Transverse colon (tissue), 4 donors: ENCODE measurements around the gene SNX27. TPM values are rescaled to one million over a fixed set of nuclear protein-coding genes. Genes with fewer than 3 reads are reported as not detected.
"Not testable (repeated sequence)": the region's sequence is repeated elsewhere in the genome, so short reads cannot be mapped to it uniquely, and the experiment has no call there.

Source experiments
- DNase-seq: peaks from one replicate; pipeline ENCODE4 v3.0.0-alpha.2; 2019
- H3K27ac ChIP-seq, 4 donors: fragments of 200-600 bp; sonication (generic); 2 replicates each; pipeline ENCODE4 v1.5.1; 2016 to 2018; ENCODE audit warnings: inconsistent platforms in 4 of 4
- H3K27me3 ChIP-seq: fragments of 200-600 bp; sonication (generic); 2 replicates; pipeline ENCODE4 v1.5.1; 2017; ENCODE audit warnings: inconsistent platforms
- H3K36me3 ChIP-seq, 4 donors: fragments of 200-600 bp; sonication (generic); 2 replicates each; pipeline ENCODE4 v1.5.1; 2017 to 2019; ENCODE audit warnings: inconsistent platforms in 4 of 4
- H3K4me1 ChIP-seq, 4 donors: fragments of 200-600 bp; sonication (generic); 2 replicates each; pipeline ENCODE4 v1.5.1; 2017 to 2020; ENCODE audit warnings: inconsistent platforms in 4 of 4
- H3K4me3 ChIP-seq, 4 donors: fragments of 200-600 bp; sonication (generic); 1 replicate in 1 of 4; 2 replicates in 3 of 4; pipeline versions ENCODE4 v1.5.1 to v1.6.1; 2017 to 2019; ENCODE audit warnings: inconsistent platforms in 4 of 4
- H3K9me3 ChIP-seq, 2 donors: fragments of 200-600 bp; sonication (generic); 2 replicates each; pipeline ENCODE4 v1.5.1; 2017 to 2019; ENCODE audit warnings: inconsistent platforms in 2 of 2
- CTCF ChIP-seq, 5 experiments: fragments of 200-600 bp in 3 of 5; fragments of 450-650 bp in 2 of 5; sonication (generic) in 3 of 5; IDR thresholded peaks; 1 replicate in 2 of 5; 2 replicates in 3 of 5; pipeline ENCODE4 v1.5.1; 2016 to 2017; ENCODE audit warnings: antibody characterized with exemption in 5 of 5, inconsistent platforms in 3 of 5, mild to moderate bottlenecking in 2 of 5, moderate library complexity in 1 of 5
- EP300 ChIP-seq: sonication (generic); formaldehyde crosslinking; IDR thresholded peaks from one replicate; pipeline ENCODE4 v1.6.1; 2017; ENCODE audit warnings: antibody characterized with exemption, low read depth
- POLR2A ChIP-seq: fragments of 450-650 bp; IDR thresholded peaks from one replicate; pipeline ENCODE4 v1.6.1; 2016; ENCODE audit warnings: antibody characterized with exemption, mild to moderate bottlenecking, moderate library complexity
- POLR2AphosphoS5 ChIP-seq, 3 donors: sonication (generic); formaldehyde crosslinking; IDR thresholded peaks; one replicate each; pipeline ENCODE4 v1.6.1; 2016; ENCODE audit warnings: antibody characterized with exemption in 3 of 3
- WGBS, 2 donors: methylation state at CpG; one replicate each; pipeline ENCODE4 v1.1.5; 2018; ENCODE audit warnings: low coverage in 1 of 2; 5-methylcytosine and 5-hydroxymethylcytosine counted together
- in situ Hi-C, 4 donors: fragments of 200-750 bp; cut with MboI; loops; one replicate each; pipeline versions ENCODE4 v1.15.0 to v1.15.1; 2017; ENCODE audit warnings: low sequenced_read_pairs in 3 of 4, low pct_ligation_motif_present in 1 of 4, low pct_unique_long_range_greater_than_20kb in 1 of 4
- intact Hi-C: fragments of 100-400 bp; cut with DNase I; formaldehyde crosslinking; loops from one replicate; pipeline ENCODE4 v1.15.1; 2023; ENCODE audit warnings: low total_unique reads
- total RNA-seq, 4 donors: library from RNA; depleted of rRNA; stranded (reverse); fragments of >200 nt; gene quantifications; one replicate each; pipeline ENCODE4 v1.1.0, GENCODE V29; 2016

Gene SNX27
- total RNA-seq, 4 donors from 2014 or later = 11.5 to 37.0 (median 24.6) TPM

- WGBS, 2 donors = 77 to 78% methylated on average over 3 of the region's 3 CpGs
- no peaks in the 10 kb centered on the region for H3K27me3 ChIP-seq
- in situ Hi-C loops = no loop called here
These were observed 4.6 kb downstream of the SNX27 start for GRCh38 chr1:151616505-151616849.

DNA sequence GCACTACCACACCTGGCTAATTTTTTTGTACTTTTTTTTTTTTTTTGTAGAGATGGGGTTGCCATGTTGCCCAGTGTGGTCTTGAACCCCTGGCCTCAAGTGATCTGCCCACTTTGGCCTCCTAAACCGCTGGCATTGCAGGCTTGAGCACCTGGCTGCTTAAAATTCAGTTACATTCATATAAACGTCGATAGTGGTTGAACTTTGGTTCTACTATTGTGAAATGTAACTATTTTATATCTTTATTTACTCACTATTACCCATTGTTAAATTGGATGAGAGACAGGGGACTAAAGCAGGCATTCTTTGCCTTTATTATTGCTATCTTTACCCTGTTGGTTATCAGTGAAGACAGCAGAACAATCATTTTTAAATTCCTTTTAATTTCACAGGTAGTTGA is 6.2 kb downstream of the SNX27 start:
- Histone ChIP-seq H3K27ac (peak overlapping the region in 2 of 4 donors; percentile 18 to 74), H3K4me3 (no peak overlapping the region), H3K36me3 (no peaks in the 10 kb centered on the region), H3K4me1 (peaks cover 9 to 95% (median 42%) of the 10 kb centered on the region in 4 donors), H3K9me3 (no peaks in the 10 kb centered on the region), H3K27me3 (no peaks in the 10 kb centered on the region)
- intact Hi-C loops = no loop called here
- no peak for DNase-seq
- WGBS, 2 donors = 65% methylated on average over 3 of the region's 3 CpGs
- TF ChIP-seq EP300 (no peak), CTCF (IDR thresholded peaks at IDR 0.05) (no peak), POLR2A (no peak), POLR2AphosphoS5 (IDR thresholded peaks at IDR 0.05) (no peak)
- in situ Hi-C loops = no loop called here

More at GRCh38 chr1:151616505-151616849, 4.6 kb downstream of the SNX27 start:
- H3K27ac ChIP-seq = peak overlapping the region in 2 of 4 donors; percentile 8 to 30
- H3K36me3 ChIP-seq = no peaks in the 10 kb centered on the region
- H3K9me3 ChIP-seq = no peaks in the 10 kb centered on the region
- TF ChIP-seq POLR2AphosphoS5 (IDR thresholded peaks at IDR 0.05) (no peak), CTCF (IDR thresholded peaks at IDR 0.05) (no peak), POLR2A (no peak), EP300 (no peak)
- H3K4me3 ChIP-seq = no peak overlapping the region
- DNase-seq = no peak
- peaks cover 9 to 85% (median 45%) of the 10 kb centered on the region in 4 donors for H3K4me1 ChIP-seq
- intact Hi-C loops = no loop called here

- Histone ChIP-seq H3K27me3 (no peaks in the 10 kb centered on the region), H3K27ac (peak overlapping the region; percentile 18 to 74 (median 62)), H3K9me3 (no peaks in the 10 kb centered on the region), H3K4me1 (peaks cover 9 to 90% (median 38%) of the 10 kb centered on the region in 4 donors), H3K36me3 (no peaks in the 10 kb centered on the region), H3K4me3 (no peak overlapping the region)
- in situ Hi-C loops (no loop called here), intact Hi-C loops (no loop called here)
- TF ChIP-seq CTCF (IDR thresholded peaks at IDR 0.05) (no peak), EP300 (no peak), POLR2A (no peak), POLR2AphosphoS5 (IDR thresholded peaks at IDR 0.05) (no peak)
- no peak for DNase-seq
These were observed 6.6 kb downstream of the SNX27 start for GRCh38 chr1:151618470-151618869.

GRCh38 chr1:151618996-151619395 is 7.1 kb downstream of the SNX27 start:
- H3K27me3 ChIP-seq, H3K4me3 ChIP-seq, H3K36me3 ChIP-seq, H3K9me3 ChIP-seq, intact Hi-C loops, DNase-seq, in situ Hi-C loops: not testable (repeated sequence)
- Histone ChIP-seq H3K27ac (peak overlapping the region; percentile 53 to 74 (median 72)), H3K4me1 (peaks cover 9 to 86% (median 36%) of the 10 kb centered on the region in 4 donors)
- 83 to 84% methylated on average over 6 of the region's 6 CpGs for WGBS, 2 donors

DNA sequence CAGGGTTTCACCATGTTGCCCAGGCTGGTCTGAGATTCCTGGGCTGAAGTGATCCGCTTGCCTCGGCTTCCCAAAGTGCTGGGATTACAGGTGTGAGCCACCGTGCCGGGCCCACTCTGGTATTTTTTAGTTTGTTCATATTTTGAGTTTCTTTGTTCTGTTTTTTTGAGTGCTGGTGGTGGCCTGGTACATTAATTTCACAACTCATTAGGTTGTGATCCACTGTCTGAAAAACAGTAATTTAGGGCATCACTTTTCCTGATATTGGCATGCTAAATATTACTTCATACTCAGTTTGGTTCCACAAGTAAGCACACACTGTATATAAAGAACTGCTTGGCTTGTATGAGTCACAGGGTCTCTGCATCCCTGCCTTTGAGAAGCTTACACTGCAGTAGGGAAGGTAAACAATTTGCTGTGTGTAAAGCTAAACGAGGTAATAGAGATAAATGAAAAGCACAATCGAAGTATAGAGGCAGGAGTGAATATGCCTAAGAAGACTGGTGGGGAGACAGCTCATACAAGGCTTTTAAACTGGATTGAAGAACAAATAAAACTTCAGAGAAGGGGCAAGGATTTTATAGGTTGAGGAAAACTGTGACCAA is 7.7 kb downstream of the SNX27 start:
- H3K36me3 ChIP-seq = no peaks in the 10 kb centered on the region
- no peaks in the 10 kb centered on the region for H3K27me3 ChIP-seq
- TF ChIP-seq POLR2AphosphoS5 (IDR thresholded peaks at IDR 0.05) (no peak), CTCF (IDR thresholded peaks at IDR 0.05) (no peak), EP300 (no peak), POLR2A (no peak)
- in situ Hi-C loops = no loop called here
- DNase-seq = no peak
- H3K27ac ChIP-seq = peak overlapping the region; percentile 53 to 74 (median 72)
- H3K9me3 ChIP-seq = no peaks in the 10 kb centered on the region
- WGBS, 2 donors = 5 to 71% methylated on average over 2 to 6 of the region's 6 CpGs
- intact Hi-C loops = no loop called here
- H3K4me1 ChIP-seq = peaks cover 9 to 80% (median 36%) of the 10 kb centered on the region in 4 donors
- H3K4me3 ChIP-seq = no peak overlapping the region
